GM15510 (cell line): ENCODE measurements around the gene SPINK2.

Experiments
- POLR2A ChIP-seq: IDR thresholded peaks from 3 replicates; pipeline ENCODE4 v1.6.1; 2011; ENCODE audit warnings: borderline replicate concordance; ENCODE audit not compliant: insufficient read length; ENCODE audit errors: extremely low read depth

Gene SPINK2

GRCh38 chr4:56821381-56822243, at the start of gene SPINK2:
TSS of gene SPINK2 (minus strand) at chr4:56821701. CDS start at chr4:56821662, 39 bp downstream.
- TF ChIP-seq POLR2A = no peak

DNA sequence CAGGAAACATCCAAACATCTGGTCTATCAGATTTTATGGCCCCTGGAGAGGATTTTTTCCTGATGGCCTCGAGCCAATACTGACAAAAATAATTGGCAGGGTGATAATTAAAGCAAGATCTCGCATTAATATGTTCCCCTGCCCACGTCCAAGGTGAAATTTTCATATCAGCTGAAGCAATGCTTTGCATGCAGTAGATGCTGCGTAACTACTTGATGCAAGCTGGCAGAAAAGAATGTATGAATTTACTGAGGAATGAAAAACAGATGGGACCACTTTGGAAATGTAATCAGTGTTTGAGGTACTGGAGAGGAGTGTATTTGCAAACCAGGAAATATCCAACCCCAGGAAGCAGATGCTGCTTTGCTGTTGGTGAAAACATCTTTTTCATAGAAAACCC, 49.4 kb upstream of the SPINK2 start:
- TF ChIP-seq POLR2A = no peak

GRCh38 chr4:56863441-56864139, 42.1 kb upstream of the SPINK2 start:
- TF ChIP-seq POLR2A = no peak

DNA sequence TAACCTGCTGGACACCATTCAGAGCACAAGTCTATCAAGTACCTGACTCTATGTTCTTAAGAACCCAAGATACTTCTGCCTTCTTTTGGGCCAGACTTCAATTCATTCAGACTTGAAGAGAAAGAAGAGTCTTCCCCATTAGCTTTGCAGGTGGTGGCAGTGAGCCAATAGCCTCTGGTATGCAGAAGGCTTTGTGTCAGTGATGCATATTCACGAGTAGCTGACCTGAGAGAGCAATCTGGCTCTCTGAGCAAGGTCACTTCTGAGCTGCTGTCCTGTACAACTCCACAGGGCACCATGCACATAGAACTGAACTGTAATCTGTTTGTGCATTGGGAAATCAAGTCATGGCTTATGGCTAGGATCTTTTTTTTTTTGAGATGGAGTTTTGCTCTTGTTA, 39.9 kb upstream of the SPINK2 start:
- no peak for TF ChIP-seq POLR2A

GRCh38 chr4:56860781-56861180, 39.3 kb upstream of the SPINK2 start:
- TF ChIP-seq POLR2A = no peak

- TF ChIP-seq POLR2A = no peak
These were observed 38.3 kb upstream of the SPINK2 start for GRCh38 chr4:56859841-56860240.

DNA sequence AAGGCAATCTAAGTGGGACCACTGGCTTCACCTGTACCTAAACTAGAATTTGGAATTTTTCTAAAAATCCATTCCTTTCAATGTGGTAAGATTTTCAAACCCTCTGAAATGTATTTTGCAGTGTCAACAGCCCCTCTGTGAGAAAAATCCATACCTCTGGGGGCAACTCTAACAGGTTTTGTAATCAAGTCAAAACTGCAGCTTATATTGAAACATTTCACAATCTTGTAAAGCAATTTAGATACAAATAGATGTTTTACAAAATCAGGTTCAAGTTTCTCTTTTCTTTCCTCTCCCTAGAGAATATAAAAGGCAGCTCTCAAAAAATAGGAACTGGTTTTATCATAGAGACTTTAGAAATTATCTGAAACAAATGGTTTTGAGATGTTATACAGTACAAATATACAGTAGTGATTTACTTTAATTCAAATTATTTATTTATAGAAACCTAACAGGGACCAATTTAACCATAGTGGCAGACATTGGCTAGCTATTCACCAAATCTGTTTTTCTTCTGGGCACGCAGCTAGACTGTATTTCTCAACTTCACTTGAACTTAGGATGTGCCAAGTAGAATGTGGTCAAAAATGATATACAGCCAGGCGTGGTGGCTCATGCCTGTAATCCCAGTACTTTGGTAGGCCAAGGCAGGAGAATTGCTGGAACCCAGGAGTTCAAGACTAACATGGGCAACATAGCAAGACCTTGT, 36.3 kb upstream of the SPINK2 start:
- no peak for TF ChIP-seq POLR2A

DNA sequence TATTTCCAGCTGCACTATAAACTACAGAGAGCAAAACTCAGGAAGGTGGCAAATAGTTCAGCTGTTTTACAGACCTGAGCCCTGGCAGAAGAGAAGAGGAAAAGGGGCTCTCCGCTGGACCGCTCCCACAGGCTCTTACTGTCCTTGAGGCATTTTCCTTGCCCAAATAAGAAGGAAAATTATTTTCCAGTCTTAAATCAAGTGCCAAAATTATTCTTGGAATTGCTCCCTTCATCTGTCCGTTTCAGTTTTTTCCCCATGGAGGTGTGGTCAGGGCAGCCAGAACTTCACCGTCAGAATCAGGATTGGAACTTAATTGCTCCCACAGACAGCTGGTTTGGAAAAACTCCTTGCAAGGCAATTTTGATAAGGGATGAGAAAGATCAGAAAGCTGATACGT, 35.2 kb upstream of the SPINK2 start:
- TF ChIP-seq POLR2A = no peak

GRCh38 chr4:56850910-56851309, 29.4 kb upstream of the SPINK2 start:
- no peak for TF ChIP-seq POLR2A

DNA sequence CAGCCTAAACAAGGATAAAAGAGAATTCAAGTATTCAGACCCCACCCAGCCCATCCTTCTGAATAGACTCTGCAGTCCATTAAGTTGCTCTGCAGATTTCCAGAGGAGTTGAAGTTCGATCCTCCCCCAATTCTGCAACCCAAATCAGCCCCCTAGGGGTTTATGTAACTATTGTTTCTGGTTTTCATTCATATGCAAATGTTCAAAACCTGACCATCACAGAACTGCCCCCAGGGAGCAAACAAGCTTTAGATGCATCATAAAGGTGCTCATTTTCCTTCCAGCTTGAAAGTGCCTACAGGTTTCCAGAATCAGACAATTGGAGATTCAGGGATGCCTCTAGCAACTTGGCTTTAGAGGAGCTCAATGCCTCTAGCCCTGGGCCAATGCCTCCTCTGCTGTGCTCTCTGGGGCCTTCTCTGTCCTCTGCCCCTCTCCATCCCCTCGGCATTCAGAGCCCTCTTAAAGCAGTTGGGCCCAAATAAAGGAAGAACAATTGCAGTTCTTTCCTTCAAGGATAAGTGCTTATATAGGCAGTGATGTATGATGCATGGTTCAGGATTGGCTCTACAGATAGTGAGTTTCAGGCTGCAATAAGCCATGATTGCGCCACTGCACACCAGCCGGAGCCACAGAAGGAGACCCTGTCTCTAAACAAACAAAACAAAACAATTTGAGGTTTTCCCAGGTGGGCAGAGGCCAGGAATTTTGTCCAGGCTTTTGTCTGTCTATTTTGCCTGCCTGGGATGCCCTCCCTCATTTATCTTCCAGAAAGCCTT, 23.5 kb upstream of the SPINK2 start:
- TF ChIP-seq POLR2A = no peak

GRCh38 chr4:56843421-56843899, 22.0 kb upstream of the SPINK2 start:
- no peak for TF ChIP-seq POLR2A

DNA sequence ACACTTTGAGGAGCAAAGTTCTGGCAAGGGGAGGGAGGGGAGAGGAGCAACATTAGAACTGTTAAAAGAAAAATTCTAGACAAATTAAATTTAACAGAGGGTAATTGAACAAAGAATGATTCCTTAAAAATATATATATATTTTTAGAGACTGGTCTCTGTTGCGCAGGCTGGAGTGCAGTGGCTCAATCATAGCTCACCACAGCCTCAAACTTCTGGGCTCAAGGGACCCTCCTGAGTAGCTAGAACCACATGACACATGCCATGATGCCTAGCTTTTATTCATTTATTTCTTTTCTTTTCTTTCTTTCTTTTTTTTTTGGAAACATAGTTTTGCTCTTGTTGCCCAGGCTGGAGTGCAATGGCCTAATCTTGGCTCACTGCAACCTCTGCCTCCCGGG, 19.1 kb upstream of the SPINK2 start:
- no peak for TF ChIP-seq POLR2A

- no peak for TF ChIP-seq POLR2A
These were observed 7.5 kb upstream of the SPINK2 start for GRCh38 chr4:56828784-56829535.

DNA sequence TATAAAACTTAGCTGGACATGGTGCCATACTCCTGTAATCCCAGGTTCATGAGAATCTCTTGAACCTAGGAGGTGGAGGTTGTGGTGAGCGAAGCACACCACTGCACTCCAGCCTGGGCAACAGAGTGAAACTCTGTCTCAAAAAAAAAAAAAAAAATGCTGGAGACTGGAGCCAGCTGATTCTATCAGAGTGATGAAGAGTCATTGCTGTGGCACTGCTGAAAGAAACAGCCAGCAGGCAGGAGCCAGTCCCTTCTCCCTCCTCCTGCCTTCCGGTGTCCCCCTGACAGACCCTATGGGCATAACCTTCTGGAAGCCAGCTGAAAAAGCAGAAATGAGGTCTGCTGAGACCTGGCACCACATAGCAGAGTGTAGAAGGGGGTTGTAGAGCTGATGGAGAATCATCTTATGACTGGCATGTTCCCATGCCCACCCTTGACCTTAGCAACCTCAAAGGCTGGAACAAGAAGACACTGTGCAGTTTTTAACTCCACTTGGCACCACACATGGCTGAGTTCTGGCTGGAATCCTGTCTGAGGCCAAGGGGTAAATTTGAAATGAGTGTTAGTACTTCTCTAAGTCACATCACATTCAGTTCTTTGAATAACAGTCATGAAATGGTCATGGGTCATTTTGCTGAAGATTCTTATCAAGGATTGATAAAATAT, 2.6 kb upstream of the SPINK2 start:
- no peak for TF ChIP-seq POLR2A

DNA sequence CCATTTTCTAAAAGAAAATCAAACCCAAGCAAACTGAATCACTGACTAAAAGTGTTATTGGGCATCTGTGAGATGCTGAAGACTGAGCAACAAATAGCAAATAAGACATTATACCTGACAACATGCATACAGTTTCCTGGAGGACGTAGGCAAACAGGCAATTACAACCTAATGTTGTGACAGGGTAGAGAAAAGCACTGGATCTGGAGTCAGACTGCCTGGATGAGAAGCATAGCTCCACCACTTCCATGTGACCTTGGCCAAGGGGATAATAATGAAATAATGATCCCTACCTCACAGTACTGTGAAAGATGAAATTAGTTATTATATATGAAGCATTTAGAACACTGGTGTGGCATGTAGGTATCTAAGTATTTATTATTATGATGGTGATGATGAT, 2.7 kb downstream of the SPINK2 start:
- TF ChIP-seq POLR2A = no peak
